Activated effector memory CD4-positive, alpha-beta T cell treated with Interleukin-2 at 50 U/mL for 16 hours (primary cell): Measurements from ENCODE around the gene SHANK2.

ENCODE experiments used
- DNase-seq: peaks from one replicate; pipeline ENCODE4 v3.0.0-alpha.2; 2020

Gene SHANK2

GRCh38 chr11:71252269-71252769 is at the start of gene SHANK2:
TSS of gene SHANK2 (minus strand) at chr11:71252577. CDS start at chr11:71147326, 105,251 bp downstream.
- no peak for DNase-seq

GRCh38 chr11:71301858-71302533 is 49.6 kb upstream of the SHANK2 start:
- no peak for DNase-seq

GRCh38 chr11:71301046-71301857 is 48.9 kb upstream of the SHANK2 start:
- no peak for DNase-seq

- no peak for DNase-seq
Measured at GRCh38 chr11:71300187-71300586, 47.8 kb upstream of the SHANK2 start.

GRCh38 chr11:71298761-71299181 is 46.4 kb upstream of the SHANK2 start:
- no peak for DNase-seq

GRCh38 chr11:71298016-71298550 is 45.7 kb upstream of the SHANK2 start:
- no peak for DNase-seq

- DNase-seq: no peak
Measured at GRCh38 chr11:71294846-71295600, 42.6 kb upstream of the SHANK2 start.

- DNase-seq: no peak
Measured at GRCh38 chr11:71293961-71294782, 41.8 kb upstream of the SHANK2 start.

GRCh38 chr11:71286701-71287643 is 34.6 kb upstream of the SHANK2 start:
- no peak for DNase-seq

GRCh38 chr11:71285111-71285510 is 32.7 kb upstream of the SHANK2 start:
- DNase-seq: no peak

- DNase-seq: no peak
Measured at GRCh38 chr11:71284525-71285092, 32.2 kb upstream of the SHANK2 start.

- no peak for DNase-seq
Measured at GRCh38 chr11:71283971-71284441, 31.6 kb upstream of the SHANK2 start.

GRCh38 chr11:71282581-71283351 is 30.4 kb upstream of the SHANK2 start:
- no peak for DNase-seq

GRCh38 chr11:71281831-71282230 is 29.5 kb upstream of the SHANK2 start:
- no peak for DNase-seq

GRCh38 chr11:71281204-71281603 is 28.8 kb upstream of the SHANK2 start:
- DNase-seq: no peak

GRCh38 chr11:71279916-71280645 is 27.7 kb upstream of the SHANK2 start:
- DNase-seq: no peak

GRCh38 chr11:71272161-71272560 is 19.8 kb upstream of the SHANK2 start:
- DNase-seq: no peak

- DNase-seq: no peak
Measured at GRCh38 chr11:71269603-71270511, 17.5 kb upstream of the SHANK2 start.
